Measurements from ENCODE around the gene USP8. TPM values are rescaled to one million over a fixed set of nuclear protein-coding genes. Genes with fewer than 3 reads are reported as not detected.

The USP8 gene
- total RNA-seq, 3 donors from 2014 or later (not counting 1 experiment from before 2014, with no cell fraction given), result 81.0 to 87.7 (median 81.4) TPM

GRCh38 chr15:50463423-50464358, 39.5 kb downstream of the USP8 start:
- H3K4me3 ChIP-seq (ENCODE audit: low read length), result no peak overlapping the region
- intact Hi-C loops (cut with micrococcal nuclease), result no loop called here

GRCh38 chr15:50471072-50471471, 46.9 kb downstream of the USP8 start:
- H3K4me3 Mint-ChIP-seq, result no peak overlapping the region
- ATAC-seq (no peak), DNase-seq (no peak)
- 98% methylated on average over 2 of the region's 2 CpGs for WGBS (ENCODE audit: insufficient coverage)
- H3K9me3 ChIP-seq (ENCODE audit: control insufficient read depth, insufficient read depth, low read length), result no peaks in the 10 kb centered on the region
- TF ChIP-seq, protein P1, sequence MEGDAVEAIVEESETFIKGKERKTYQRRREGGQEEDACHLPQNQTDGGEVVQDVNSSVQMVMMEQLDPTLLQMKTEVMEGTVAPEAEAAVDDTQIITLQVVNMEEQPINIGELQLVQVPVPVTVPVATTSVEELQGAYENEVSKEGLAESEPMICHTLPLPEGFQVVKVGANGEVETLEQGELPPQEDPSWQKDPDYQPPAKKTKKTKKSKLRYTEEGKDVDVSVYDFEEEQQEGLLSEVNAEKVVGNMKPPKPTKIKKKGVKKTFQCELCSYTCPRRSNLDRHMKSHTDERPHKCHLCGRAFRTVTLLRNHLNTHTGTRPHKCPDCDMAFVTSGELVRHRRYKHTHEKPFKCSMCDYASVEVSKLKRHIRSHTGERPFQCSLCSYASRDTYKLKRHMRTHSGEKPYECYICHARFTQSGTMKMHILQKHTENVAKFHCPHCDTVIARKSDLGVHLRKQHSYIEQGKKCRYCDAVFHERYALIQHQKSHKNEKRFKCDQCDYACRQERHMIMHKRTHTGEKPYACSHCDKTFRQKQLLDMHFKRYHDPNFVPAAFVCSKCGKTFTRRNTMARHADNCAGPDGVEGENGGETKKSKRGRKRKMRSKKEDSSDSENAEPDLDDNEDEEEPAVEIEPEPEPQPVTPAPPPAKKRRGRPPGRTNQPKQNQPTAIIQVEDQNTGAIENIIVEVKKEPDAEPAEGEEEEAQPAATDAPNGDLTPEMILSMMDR (IDR thresholded peaks at IDR 0.05), result no peak
- peaks cover 0 to 6% of the 10 kb centered on the region in 2 donors for H3K4me1 Mint-ChIP-seq
- peaks cover 7% of the 10 kb centered on the region for H3K36me3 Mint-ChIP-seq
- no peaks in the 10 kb centered on the region for H3K27me3 ChIP-seq (ENCODE audit: control insufficient read depth, insufficient read depth, low read length)
- intact Hi-C loops (cut with micrococcal nuclease), result no loop called here
- H3K4me3 ChIP-seq (ENCODE audit: low read length), result no peak overlapping the region
- H3K36me3 ChIP-seq (ENCODE audit: control insufficient read depth, insufficient read depth, low read length), result peaks cover 52% of the 10 kb centered on the region
- no peak overlapping the region for H3K27ac ChIP-seq (ENCODE audit: low read length)
- no peaks in the 10 kb centered on the region for H3K4me1 ChIP-seq (ENCODE audit: control insufficient read depth, insufficient read depth, low read length)
- no peaks in the 10 kb centered on the region for H3K27me3 Mint-ChIP-seq (ENCODE audit: low read depth in 2 of 2)
- no peaks in the 10 kb centered on the region for H3K9me3 Mint-ChIP-seq
- H3K27ac Mint-ChIP-seq, result no peak overlapping the region

More at GRCh38 chr15:50463423-50464358, 39.5 kb downstream of the USP8 start:
- Histone ChIP-seq H3K36me3 (ENCODE audit: control insufficient read depth, insufficient read depth, low read length) (peaks cover 58% of the 10 kb centered on the region), H3K4me1 (ENCODE audit: control insufficient read depth, insufficient read depth, low read length) (no peaks in the 10 kb centered on the region), H3K27me3 (ENCODE audit: control insufficient read depth, insufficient read depth, low read length) (no peaks in the 10 kb centered on the region), H3K27ac (ENCODE audit: low read length) (no peak overlapping the region), H3K9me3 (ENCODE audit: control insufficient read depth, insufficient read depth, low read length) (no peaks in the 10 kb centered on the region)
- peak overlapping the region; percentile 5 to 29 for H3K27ac Mint-ChIP-seq
- no peaks in the 10 kb centered on the region for H3K36me3 Mint-ChIP-seq
- peaks cover 2 to 3% of the 10 kb centered on the region in 2 donors for H3K4me1 Mint-ChIP-seq
- TF ChIP-seq, protein P1 (IDR thresholded peaks at IDR 0.05), result no peak
- ATAC-seq, result no peak
- DNase-seq, result no peak
- H3K27me3 Mint-ChIP-seq (ENCODE audit: low read depth in 2 of 2), result no peaks in the 10 kb centered on the region
- H3K4me3 Mint-ChIP-seq, result no peak overlapping the region
- no CpG with 5 or more reads among the region's 2 CpGs for WGBS (ENCODE audit: insufficient coverage)
- H3K9me3 Mint-ChIP-seq, result no peaks in the 10 kb centered on the region

DNA sequence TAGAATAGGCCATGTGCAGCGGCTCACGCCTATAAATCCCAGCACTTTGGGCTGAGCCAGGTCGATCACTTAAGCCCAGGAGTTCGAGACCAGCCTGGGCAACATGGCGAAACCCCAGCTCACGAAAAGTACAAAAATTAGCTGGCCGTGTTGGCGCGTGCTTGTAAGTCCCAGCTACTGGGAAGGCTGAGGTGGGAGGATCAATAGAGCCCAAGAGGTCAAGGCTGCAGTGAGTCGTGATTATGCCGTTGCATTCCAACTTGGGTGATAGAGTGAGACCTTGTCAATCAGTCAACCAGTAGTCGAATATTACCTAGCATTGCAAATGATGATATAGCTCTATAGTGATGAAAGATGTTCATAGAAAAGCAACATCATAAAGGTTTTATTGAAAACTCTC, 51.9 kb downstream of the USP8 start:
- H3K4me3 ChIP-seq (ENCODE audit: low read length), result no peak overlapping the region
- H3K27me3 ChIP-seq (ENCODE audit: control insufficient read depth, insufficient read depth, low read length), result no peaks in the 10 kb centered on the region
- intact Hi-C loops (cut with micrococcal nuclease), result no loop called here
- TF ChIP-seq, protein P1 (IDR thresholded peaks at IDR 0.05), result no peak
- H3K9me3 Mint-ChIP-seq, result no peaks in the 10 kb centered on the region
- peaks cover 7% of the 10 kb centered on the region for H3K36me3 Mint-ChIP-seq
- H3K4me1 Mint-ChIP-seq, result peaks cover 0 to 9% of the 10 kb centered on the region in 2 donors
- 98% methylated on average over 12 of the region's 12 CpGs for WGBS (ENCODE audit: insufficient coverage)
- DNase-seq (no peak), ATAC-seq (no peak)
- no peaks in the 10 kb centered on the region for H3K4me1 ChIP-seq (ENCODE audit: control insufficient read depth, insufficient read depth, low read length)
- H3K27me3 Mint-ChIP-seq (ENCODE audit: low read depth in 2 of 2), result no peaks in the 10 kb centered on the region
- no peak overlapping the region for H3K27ac ChIP-seq (ENCODE audit: low read length)
- H3K9me3 ChIP-seq (ENCODE audit: control insufficient read depth, insufficient read depth, low read length), result no peaks in the 10 kb centered on the region
- H3K4me3 Mint-ChIP-seq, result no peak overlapping the region
- H3K27ac Mint-ChIP-seq, result no peak overlapping the region
- H3K36me3 ChIP-seq (ENCODE audit: control insufficient read depth, insufficient read depth, low read length), result peaks cover 57% of the 10 kb centered on the region
